SK-N-SH (cell line): Measurements from ENCODE around the gene GSTCD. TPM values are rescaled to one million over a fixed set of nuclear protein-coding genes. Genes with fewer than 3 reads are reported as not detected.

Source experiments
- CTCF ChIA-PET: fragments of 300-600, 350-600 bp; formaldehyde crosslinking; extraction: SDS; loops from one replicate; lab custom pipeline; 2021; lab: Yijun Ruan, JAX
- POLR2A ChIA-PET: fragments of 350-600 bp; sonication (Branson Sonifier 250); formaldehyde crosslinking; extraction: SDS; loops from one replicate; lab custom pipeline; 2020; ENCODE audit warnings: antibody characterized with exemption, inconsistent platforms; lab: Yijun Ruan, JAX
- DNase-seq: peaks from one replicate; pipeline ENCODE4 v3.0.0; 2012
- H2AFZ ChIP-seq: fragments of 200-600 bp; sonication (generic); 2 replicates; pipeline ENCODE4 v1.8.1; 2016; ENCODE audit warnings: antibody characterized with exemption, mild to moderate bottlenecking, low read depth
- H3F3A ChIP-seq: fragments of 200-600 bp; sonication (generic); replicated peaks from 2 replicates; pipeline ENCODE3; 2016; ENCODE audit warnings: antibody characterized with exemption, mild to moderate bottlenecking; ENCODE audit not compliant: insufficient read depth
- H3K27ac ChIP-seq, 2 experiments: fragments of 200-500 bp in 1 of 2; fragments of 200-600 bp in 1 of 2; sonication (Bioruptor generic) in 1 of 2; sonication (generic), shearing (Covaris generic) in 1 of 2; 2 replicates each; pipeline versions ENCODE4 v1.5.1 to v1.6.1; 2014 to 2016; ENCODE audit warnings: low read depth in 2 of 2, inconsistent platforms in 1 of 2, low read length in 1 of 2, mild to moderate bottlenecking in 1 of 2, mixed read lengths in 1 of 2
- H3K27me3 ChIP-seq: fragments of 200-600 bp; sonication (generic), shearing (Covaris generic); 2 replicates; pipeline ENCODE4 v1.6.1; 2016; ENCODE audit warnings: mixed run types; ENCODE audit not compliant: insufficient read depth
- H3K36me3 ChIP-seq, 2 experiments: fragments of 200-500 bp in 1 of 2; fragments of 200-600 bp in 1 of 2; sonication (Bioruptor generic) in 1 of 2; sonication (generic) in 1 of 2; replicated peaks in 1 of 2; 2 replicates each; pipeline versions ENCODE3 to v1.5.1; 2014 to 2016; ENCODE audit warnings: low read length in 1 of 2, mild to moderate bottlenecking in 1 of 2; ENCODE audit not compliant: insufficient read depth in 2 of 2, control insufficient read depth in 1 of 2
- H3K4me1 ChIP-seq, 2 experiments: fragments of 200-500 bp in 1 of 2; fragments of 200-600 bp in 1 of 2; sonication (Bioruptor generic) in 1 of 2; sonication (generic), shearing (Covaris generic) in 1 of 2; 2 replicates each; pipeline versions ENCODE4 v1.5.1 to v1.6.1; 2014 to 2016; ENCODE audit warnings: low read depth in 1 of 2, low read length in 1 of 2, mixed run types in 1 of 2; ENCODE audit not compliant: insufficient read depth in 2 of 2, control insufficient read depth in 1 of 2
- H3K4me2 ChIP-seq: fragments of 200-600 bp; sonication (generic), shearing (Covaris generic); 2 replicates; pipeline ENCODE4 v1.6.1; 2017; ENCODE audit warnings: mixed run types
- H3K4me3 ChIP-seq, 2 experiments: fragments of 200-500 bp in 1 of 2; fragments of 200-600 bp in 1 of 2; sonication (Bioruptor generic) in 1 of 2; sonication (generic), shearing (Covaris generic) in 1 of 2; 2 replicates each; pipeline versions ENCODE4 v1.5.1 to v1.8.1; 2014 to 2016; ENCODE audit warnings: low read depth in 2 of 2, inconsistent platforms in 1 of 2, low read length in 1 of 2, mild to moderate bottlenecking in 1 of 2, mixed read lengths in 1 of 2, moderate library complexity in 1 of 2
- H3K79me2 ChIP-seq: fragments of 200-600 bp; sonication (generic); 2 replicates; pipeline ENCODE4 v1.8.1; 2017; ENCODE audit warnings: mild to moderate bottlenecking; ENCODE audit not compliant: insufficient read depth
- H3K9ac ChIP-seq: fragments of 200-600 bp; sonication (generic); 2 replicates; pipeline ENCODE4 v1.6.1; 2017; ENCODE audit warnings: mixed run types
- H3K9me2 ChIP-seq: fragments of 200-600 bp; sonication (generic); 2 replicates; pipeline ENCODE4 v1.6.1; 2017; ENCODE audit warnings: mixed run types
- H3K9me3 ChIP-seq: fragments of 200-600 bp; sonication (generic); 2 replicates; pipeline ENCODE4 v1.6.1; 2017; ENCODE audit warnings: mixed run types, mild to moderate bottlenecking, moderate library complexity
- H4K20me1 ChIP-seq: fragments of 200-600 bp; sonication (generic); 2 replicates; pipeline ENCODE4 v1.6.1; 2017; ENCODE audit warnings: mild to moderate bottlenecking, mixed run types; ENCODE audit not compliant: insufficient read depth
- CHD2 ChIP-seq: fragments of 150-350 bp; IDR thresholded peaks from 2 replicates; pipeline ENCODE4 v1.6.1; 2018; ENCODE audit warnings: low read length; ENCODE audit not compliant: partially characterized antibody
- ELF1 ChIP-seq: IDR thresholded peaks from 2 replicates; pipeline ENCODE4 v1.4.0; 2012
- EZH2phosphoT487 ChIP-seq: fragments of 200-600 bp; sonication (generic); IDR thresholded peaks from 2 replicates; pipeline ENCODE4 v1.6.1; 2017; ENCODE audit warnings: low read depth, mixed run types, mild to moderate bottlenecking, antibody characterized with exemption, moderate library complexity, borderline replicate concordance
- FOSL2 ChIP-seq: IDR thresholded peaks from 2 replicates; pipeline ENCODE4 v1.4.0; 2012; ENCODE audit warnings: low read depth, mild to moderate bottlenecking, moderate library complexity, borderline replicate concordance
- GABPA ChIP-seq: IDR thresholded peaks from 2 replicates; pipeline ENCODE4 v1.4.0; 2012; ENCODE audit warnings: low read depth, mild to moderate bottlenecking
- GATA2 ChIP-seq: sonication (generic); formaldehyde crosslinking; IDR thresholded peaks from 2 replicates; pipeline ENCODE4 v1.5.0; 2020; ENCODE audit warnings: mild to moderate bottlenecking, missing genetic modification reagents
- NRF1 ChIP-seq: IDR thresholded peaks from 2 replicates; pipeline ENCODE4 v1.6.1; 2012; ENCODE audit warnings: low read depth, mild to moderate bottlenecking, low read length
- RAD21 ChIP-seq: IDR thresholded peaks from 2 replicates; pipeline ENCODE4 v1.6.1; 2012; ENCODE audit warnings: mild to moderate bottlenecking, low read length
- RCOR1 ChIP-seq: fragments of 150-350 bp; IDR thresholded peaks from 2 replicates; pipeline ENCODE4 v1.6.1; 2017; ENCODE audit warnings: antibody characterized with exemption, low read length
- RFX5 ChIP-seq: IDR thresholded peaks from 2 replicates; pipeline ENCODE4 v1.6.1; 2012; ENCODE audit warnings: mild to moderate bottlenecking, improper control_type of control experiment, low read length
- RXRA ChIP-seq: IDR thresholded peaks from 2 replicates; pipeline ENCODE4 v1.4.0; 2012; ENCODE audit warnings: low read depth, mild to moderate bottlenecking, borderline replicate concordance
- WGBS: methylation state at CpG from one replicate; pipeline ENCODE4 v1.1.6; 2017; ENCODE audit warnings: low lambda C conversion rate; 5-methylcytosine and 5-hydroxymethylcytosine counted together
- polyA plus RNA-seq, 3 experiments: library from polyadenylated mRNA; depleted of rRNA; stranded (reverse); fragments of >200 nt; gene quantifications; 2 replicates each; pipeline ENCODE4 v1.2.3, GENCODE V29; 2012
- TF ChIP-seq, protein P1 (sequence below): IDR thresholded peaks from 2 replicates; pipeline ENCODE4 v1.4.0; 2012; ENCODE audit warnings: low read depth
- TF ChIP-seq, protein P2 (sequence below): IDR thresholded peaks from 2 replicates; pipeline ENCODE4 v1.6.1; 2012; ENCODE audit warnings: mild to moderate bottlenecking, low read depth, low read length, moderate library complexity
- TF ChIP-seq, protein P3 (sequence below): IDR thresholded peaks from 2 replicates; pipeline ENCODE4 v1.4.0; 2012; ENCODE audit warnings: low read depth, borderline replicate concordance
- TF ChIP-seq, protein P4 (sequence below): fragments of 200-600 bp; sonication (generic); IDR thresholded peaks from 2 replicates; pipeline ENCODE4 v1.6.1; 2017; ENCODE audit warnings: antibody characterized with exemption, mild to moderate bottlenecking, moderate library complexity

Gene GSTCD
- polyA plus RNA-seq, 1 of the 3 experiments (the other 2 are of a cell fraction), result 4.8 TPM

DNA sequence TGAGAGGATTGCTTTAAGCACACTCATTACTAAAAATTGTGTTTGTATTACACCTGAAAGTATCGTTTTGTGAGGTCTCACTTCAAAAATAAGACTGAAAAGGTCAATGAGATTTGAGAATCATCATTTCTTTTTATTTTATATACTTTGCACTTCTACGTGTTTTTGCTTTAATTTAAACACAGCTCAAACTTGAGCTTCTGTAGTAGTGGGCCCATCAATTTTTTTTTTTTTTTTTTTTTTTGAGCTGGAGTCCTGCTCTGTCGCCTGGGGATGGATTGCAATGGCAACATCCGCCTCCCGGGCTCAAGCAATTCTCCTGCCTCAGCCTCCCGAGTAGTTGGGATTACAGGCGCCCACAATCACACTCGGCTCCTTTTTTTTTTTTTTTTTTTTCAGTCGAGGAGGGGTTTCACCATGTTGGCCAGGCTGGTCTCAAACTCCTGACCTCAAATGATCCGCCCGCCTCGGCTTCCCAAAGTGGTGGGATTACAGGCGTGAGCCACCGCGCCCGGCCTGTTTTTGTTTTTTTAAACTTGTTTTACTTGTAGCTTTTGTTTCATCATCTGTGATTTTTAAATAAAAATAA lies 1.5 kb downstream of the GSTCD start:
- Histone ChIP-seq H3K9ac (peak overlapping the region; percentile 76; the same call in 1 of the 2 replicates), H3K4me2 (peak overlapping the region; percentile 80), H3F3A (peaks cover 25% of the 10 kb centered on the region), H3K27ac (peak overlapping the region in 1 of 2 experiments; percentile 81; a peak in 2 of 4 replicates), H3K4me1 (peaks cover 12 to 26% of the 10 kb centered on the region in 2 experiments; a peak in 3 of 4 replicates), H3K9me3 (no peaks in the 10 kb centered on the region), H3K79me2 (peaks cover 76% of the 10 kb centered on the region), H3K36me3 (peaks cover 0 to 3% of the 10 kb centered on the region in 2 experiments), H3K4me3 (peak overlapping the region; percentile 73 to 97), H3K9me2 (no peaks in the 10 kb centered on the region), H2AFZ (peak overlapping the region; percentile 33), H3K27me3 (no peaks in the 10 kb centered on the region), H4K20me1 (no peaks in the 10 kb centered on the region)
- 16% methylated on average over 16 of the region's 16 CpGs for WGBS
- ChIA-PET CTCF (interaction anchor here (1.5 to 2.4 kb wide), 2 partner anchors 189 to 236 kb away, joined by 5 to 9 read pairs; partner anchors contain the start of gene PPA2), POLR2A (no interaction called here)
- peak; percentile 14 for DNase-seq
- no peak for TF ChIP-seq RXRA
- no peak for TF ChIP-seq RAD21
- no peak for TF ChIP-seq GABPA
- no peak for TF ChIP-seq EZH2phosphoT487
- TF ChIP-seq FOSL2, result no peak
- TF ChIP-seq, protein P1, sequence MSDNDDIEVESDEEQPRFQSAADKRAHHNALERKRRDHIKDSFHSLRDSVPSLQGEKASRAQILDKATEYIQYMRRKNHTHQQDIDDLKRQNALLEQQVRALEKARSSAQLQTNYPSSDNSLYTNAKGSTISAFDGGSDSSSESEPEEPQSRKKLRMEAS, result no peak
- TF ChIP-seq, protein P2, sequence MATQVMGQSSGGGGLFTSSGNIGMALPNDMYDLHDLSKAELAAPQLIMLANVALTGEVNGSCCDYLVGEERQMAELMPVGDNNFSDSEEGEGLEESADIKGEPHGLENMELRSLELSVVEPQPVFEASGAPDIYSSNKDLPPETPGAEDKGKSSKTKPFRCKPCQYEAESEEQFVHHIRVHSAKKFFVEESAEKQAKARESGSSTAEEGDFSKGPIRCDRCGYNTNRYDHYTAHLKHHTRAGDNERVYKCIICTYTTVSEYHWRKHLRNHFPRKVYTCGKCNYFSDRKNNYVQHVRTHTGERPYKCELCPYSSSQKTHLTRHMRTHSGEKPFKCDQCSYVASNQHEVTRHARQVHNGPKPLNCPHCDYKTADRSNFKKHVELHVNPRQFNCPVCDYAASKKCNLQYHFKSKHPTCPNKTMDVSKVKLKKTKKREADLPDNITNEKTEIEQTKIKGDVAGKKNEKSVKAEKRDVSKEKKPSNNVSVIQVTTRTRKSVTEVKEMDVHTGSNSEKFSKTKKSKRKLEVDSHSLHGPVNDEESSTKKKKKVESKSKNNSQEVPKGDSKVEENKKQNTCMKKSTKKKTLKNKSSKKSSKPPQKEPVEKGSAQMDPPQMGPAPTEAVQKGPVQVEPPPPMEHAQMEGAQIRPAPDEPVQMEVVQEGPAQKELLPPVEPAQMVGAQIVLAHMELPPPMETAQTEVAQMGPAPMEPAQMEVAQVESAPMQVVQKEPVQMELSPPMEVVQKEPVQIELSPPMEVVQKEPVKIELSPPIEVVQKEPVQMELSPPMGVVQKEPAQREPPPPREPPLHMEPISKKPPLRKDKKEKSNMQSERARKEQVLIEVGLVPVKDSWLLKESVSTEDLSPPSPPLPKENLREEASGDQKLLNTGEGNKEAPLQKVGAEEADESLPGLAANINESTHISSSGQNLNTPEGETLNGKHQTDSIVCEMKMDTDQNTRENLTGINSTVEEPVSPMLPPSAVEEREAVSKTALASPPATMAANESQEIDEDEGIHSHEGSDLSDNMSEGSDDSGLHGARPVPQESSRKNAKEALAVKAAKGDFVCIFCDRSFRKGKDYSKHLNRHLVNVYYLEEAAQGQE, result no peak
- TF ChIP-seq NRF1, result no peak
- TF ChIP-seq RFX5, result no peak
- TF ChIP-seq RCOR1, result no peak
- TF ChIP-seq CHD2, result no peak
- TF ChIP-seq, protein P3, sequence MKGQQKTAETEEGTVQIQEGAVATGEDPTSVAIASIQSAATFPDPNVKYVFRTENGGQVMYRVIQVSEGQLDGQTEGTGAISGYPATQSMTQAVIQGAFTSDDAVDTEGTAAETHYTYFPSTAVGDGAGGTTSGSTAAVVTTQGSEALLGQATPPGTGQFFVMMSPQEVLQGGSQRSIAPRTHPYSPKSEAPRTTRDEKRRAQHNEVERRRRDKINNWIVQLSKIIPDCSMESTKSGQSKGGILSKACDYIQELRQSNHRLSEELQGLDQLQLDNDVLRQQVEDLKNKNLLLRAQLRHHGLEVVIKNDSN, result no peak
- no peak for TF ChIP-seq ELF1
- TF ChIP-seq GATA2 (CRISPR knock-in tag), result no peak
- TF ChIP-seq, protein P4, sequence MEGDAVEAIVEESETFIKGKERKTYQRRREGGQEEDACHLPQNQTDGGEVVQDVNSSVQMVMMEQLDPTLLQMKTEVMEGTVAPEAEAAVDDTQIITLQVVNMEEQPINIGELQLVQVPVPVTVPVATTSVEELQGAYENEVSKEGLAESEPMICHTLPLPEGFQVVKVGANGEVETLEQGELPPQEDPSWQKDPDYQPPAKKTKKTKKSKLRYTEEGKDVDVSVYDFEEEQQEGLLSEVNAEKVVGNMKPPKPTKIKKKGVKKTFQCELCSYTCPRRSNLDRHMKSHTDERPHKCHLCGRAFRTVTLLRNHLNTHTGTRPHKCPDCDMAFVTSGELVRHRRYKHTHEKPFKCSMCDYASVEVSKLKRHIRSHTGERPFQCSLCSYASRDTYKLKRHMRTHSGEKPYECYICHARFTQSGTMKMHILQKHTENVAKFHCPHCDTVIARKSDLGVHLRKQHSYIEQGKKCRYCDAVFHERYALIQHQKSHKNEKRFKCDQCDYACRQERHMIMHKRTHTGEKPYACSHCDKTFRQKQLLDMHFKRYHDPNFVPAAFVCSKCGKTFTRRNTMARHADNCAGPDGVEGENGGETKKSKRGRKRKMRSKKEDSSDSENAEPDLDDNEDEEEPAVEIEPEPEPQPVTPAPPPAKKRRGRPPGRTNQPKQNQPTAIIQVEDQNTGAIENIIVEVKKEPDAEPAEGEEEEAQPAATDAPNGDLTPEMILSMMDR, result no peak
